ENCODE data around the gene CPNE4.

DNA sequence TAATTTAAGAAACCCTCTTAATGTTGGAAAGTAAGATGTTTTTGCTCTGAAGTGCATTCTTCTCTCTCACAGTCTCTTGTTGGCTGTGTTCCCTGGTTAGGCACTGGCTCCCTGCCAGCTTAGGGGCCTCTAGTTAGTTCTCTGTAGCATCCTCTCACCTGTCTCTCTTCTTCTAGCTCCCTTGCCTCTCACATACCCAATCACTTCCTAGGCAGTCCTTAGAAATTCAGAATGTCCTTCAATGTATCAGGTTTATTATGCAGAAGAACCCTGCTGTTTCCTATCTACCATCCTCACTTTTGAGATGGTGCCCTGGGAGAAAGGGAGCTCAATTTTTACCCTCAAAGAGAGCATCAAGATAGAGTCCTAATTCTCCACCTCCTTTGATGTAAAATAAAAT lies 36.2 kb upstream of the CPNE4 start:
- TF ChIP-seq, protein P1, sequence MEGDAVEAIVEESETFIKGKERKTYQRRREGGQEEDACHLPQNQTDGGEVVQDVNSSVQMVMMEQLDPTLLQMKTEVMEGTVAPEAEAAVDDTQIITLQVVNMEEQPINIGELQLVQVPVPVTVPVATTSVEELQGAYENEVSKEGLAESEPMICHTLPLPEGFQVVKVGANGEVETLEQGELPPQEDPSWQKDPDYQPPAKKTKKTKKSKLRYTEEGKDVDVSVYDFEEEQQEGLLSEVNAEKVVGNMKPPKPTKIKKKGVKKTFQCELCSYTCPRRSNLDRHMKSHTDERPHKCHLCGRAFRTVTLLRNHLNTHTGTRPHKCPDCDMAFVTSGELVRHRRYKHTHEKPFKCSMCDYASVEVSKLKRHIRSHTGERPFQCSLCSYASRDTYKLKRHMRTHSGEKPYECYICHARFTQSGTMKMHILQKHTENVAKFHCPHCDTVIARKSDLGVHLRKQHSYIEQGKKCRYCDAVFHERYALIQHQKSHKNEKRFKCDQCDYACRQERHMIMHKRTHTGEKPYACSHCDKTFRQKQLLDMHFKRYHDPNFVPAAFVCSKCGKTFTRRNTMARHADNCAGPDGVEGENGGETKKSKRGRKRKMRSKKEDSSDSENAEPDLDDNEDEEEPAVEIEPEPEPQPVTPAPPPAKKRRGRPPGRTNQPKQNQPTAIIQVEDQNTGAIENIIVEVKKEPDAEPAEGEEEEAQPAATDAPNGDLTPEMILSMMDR (IDR thresholded peaks at IDR 0.05; ENCODE audit: low read depth, low read length, poor library complexity, severe bottlenecking), result no peak
- TF ChIP-seq EZH2phosphoT487 (IDR thresholded peaks at IDR 0.05; ENCODE audit: borderline replicate concordance, low read length), result no peak

All from DOHH2 (cell line).